GM12874 (cell line): ENCODE results near the gene FOXO1.

Experiments
- TF ChIP-seq, protein P1 (sequence below): IDR thresholded peaks from 2 replicates; pipeline ENCODE4 v1.5.1; 2011; ENCODE audit warnings: low read depth, mild to moderate bottlenecking, control low read depth, low read length, moderate library complexity; ENCODE audit not compliant: insufficient read depth

FOXO1 gene

DNA sequence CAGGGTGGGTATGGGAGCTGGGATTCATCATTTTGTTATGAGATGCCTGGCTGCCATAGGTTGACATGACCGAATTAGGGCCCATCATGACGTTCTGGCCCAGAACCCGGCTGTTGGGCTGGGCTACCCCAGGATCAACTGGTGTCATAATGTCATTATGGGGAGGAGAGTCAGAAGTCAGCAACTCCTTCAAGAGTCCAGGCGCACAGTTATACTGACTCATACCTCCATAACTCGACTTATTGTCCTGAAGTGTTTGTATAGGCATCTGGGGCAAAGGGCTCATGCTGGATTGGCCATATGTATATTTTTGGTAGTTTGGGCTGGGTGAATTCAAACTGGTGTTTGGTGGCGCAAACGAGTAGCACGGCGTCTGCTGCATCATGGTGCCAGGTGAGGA is 106.5 kb downstream of the FOXO1 start:
- TF ChIP-seq, protein P1, sequence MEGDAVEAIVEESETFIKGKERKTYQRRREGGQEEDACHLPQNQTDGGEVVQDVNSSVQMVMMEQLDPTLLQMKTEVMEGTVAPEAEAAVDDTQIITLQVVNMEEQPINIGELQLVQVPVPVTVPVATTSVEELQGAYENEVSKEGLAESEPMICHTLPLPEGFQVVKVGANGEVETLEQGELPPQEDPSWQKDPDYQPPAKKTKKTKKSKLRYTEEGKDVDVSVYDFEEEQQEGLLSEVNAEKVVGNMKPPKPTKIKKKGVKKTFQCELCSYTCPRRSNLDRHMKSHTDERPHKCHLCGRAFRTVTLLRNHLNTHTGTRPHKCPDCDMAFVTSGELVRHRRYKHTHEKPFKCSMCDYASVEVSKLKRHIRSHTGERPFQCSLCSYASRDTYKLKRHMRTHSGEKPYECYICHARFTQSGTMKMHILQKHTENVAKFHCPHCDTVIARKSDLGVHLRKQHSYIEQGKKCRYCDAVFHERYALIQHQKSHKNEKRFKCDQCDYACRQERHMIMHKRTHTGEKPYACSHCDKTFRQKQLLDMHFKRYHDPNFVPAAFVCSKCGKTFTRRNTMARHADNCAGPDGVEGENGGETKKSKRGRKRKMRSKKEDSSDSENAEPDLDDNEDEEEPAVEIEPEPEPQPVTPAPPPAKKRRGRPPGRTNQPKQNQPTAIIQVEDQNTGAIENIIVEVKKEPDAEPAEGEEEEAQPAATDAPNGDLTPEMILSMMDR: no peak

DNA sequence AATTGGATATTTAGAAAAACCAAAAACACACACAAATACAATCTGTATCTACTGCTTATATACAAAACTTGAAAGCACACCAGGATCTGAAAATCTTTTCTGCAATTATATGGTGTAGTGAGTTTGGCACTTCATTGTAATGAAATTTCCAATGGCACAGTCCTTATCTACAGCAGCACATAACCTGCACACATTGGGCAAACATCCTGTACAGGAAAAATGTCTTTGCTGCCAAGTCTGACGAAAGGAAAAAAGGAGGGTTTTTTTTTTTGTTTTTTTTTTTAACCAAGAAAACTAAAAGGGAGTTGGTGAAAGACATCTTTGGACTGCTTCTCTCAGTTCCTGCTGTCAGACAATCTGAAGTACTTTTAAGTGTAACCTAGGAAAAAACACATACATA is 107.8 kb downstream of the FOXO1 start:
- TF ChIP-seq, protein P1: no peak

DNA sequence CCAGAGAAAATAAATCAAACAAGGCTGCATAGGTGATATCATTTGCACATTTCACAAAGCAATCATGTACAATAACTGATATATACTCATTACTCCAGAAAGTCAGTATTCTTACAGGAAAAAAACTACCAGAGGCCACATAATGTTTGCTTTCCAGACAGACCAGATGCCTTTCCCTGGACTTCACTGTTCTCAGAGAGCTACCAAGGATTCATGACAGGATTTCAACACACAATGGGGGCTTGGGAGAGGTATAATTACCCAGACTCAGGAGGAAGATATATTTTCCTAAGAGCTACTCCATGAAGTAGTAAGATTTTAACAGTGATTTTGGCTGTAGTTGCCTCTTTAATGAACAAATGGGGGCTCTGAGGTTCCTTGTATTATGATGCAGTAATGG is 110.0 kb downstream of the FOXO1 start:
- TF ChIP-seq, protein P1: no peak

DNA sequence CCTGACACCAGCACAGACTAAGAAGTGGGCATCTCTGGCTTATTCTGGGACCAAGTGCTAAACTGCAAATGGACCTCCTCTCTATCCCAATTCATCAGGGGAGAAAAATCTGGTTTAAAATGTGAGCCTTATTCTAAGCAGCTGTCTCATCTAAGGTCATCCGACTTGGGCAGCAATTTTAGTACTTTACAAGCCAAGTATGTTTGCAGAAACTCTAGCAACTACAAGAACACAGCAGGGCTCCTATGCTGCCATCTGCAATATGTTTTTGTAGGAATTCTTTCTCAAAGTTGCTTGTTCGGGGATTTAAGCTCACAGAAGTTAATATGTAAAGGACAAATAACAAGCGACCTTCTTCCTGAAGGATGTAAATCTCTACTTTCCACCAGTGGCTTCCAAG is 113.1 kb downstream of the FOXO1 start:
- TF ChIP-seq, protein P1: no peak

GRCh38 chr13:40552895-40553294 is 113.5 kb downstream of the FOXO1 start:
- TF ChIP-seq, protein P1: no peak

GRCh38 chr13:40550130-40550529 is 116.3 kb downstream of the FOXO1 start:
- TF ChIP-seq, protein P1: no peak

DNA sequence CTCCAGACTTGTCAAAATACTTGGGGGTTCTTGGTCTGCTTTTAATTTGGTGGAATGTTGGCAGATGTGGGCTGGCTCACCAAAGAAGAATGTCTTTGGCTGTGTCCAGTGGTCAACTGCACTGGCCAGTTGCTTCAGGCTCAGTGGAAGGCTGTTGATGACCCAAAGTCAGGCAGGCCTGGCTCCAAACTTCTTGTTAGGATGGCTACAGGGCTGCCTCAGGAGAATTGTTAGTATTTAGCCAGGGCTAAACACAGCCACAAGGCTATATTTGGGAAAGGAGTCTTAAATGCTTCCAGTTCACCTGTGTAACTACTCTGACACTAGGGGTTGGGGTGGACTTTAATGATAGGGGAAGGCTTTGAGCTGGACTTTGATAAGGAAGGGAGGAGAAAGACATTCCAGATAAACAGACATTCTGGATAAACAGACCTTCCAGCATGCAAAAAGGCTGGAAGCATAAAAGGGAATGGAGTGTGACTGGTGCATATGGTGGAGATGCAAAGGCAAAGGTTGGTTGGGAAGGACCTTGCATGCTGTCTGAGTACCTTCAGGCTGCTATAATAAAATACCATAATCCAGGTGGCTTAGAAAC is 116.8 kb downstream of the FOXO1 start:
- TF ChIP-seq, protein P1: no peak
